HEK293 (cell line): ENCODE data around the gene NFIB.
A peak's percentile ranks its signal among the peaks of the same experiment; 100 is the strongest.

ENCODE experiments used
- CTCF ChIA-PET: fragments of 350-600 bp; formaldehyde crosslinking; extraction: SDS; loops from one replicate; lab custom pipeline; 2021; ENCODE audit warnings: antibody characterized with exemption; lab: Yijun Ruan, JAX
- POLR2A ChIA-PET: fragments of 300-600 bp; formaldehyde crosslinking; extraction: SDS; loops from one replicate; lab custom pipeline; 2020; ENCODE audit warnings: antibody characterized with exemption, inconsistent platforms; lab: Yijun Ruan, JAX
- H3K27ac ChIP-seq: fragments of 200-500 bp; sonication (Bioruptor generic); 2 replicates; pipeline ENCODE4 v1.5.1; 2014; ENCODE audit warnings: low read depth, low read length, control low read depth, inconsistent platforms; ENCODE audit errors: extremely low read depth
- H3K36me3 ChIP-seq, 2 experiments: fragments of 200-500 bp in 1 of 2; sonication (Bioruptor generic) in 1 of 2; 1 replicate in 1 of 2; 2 replicates in 1 of 2; pipeline ENCODE4 v1.5.1; 2014 to 2017; ENCODE audit warnings: inconsistent platforms in 2 of 2, low read length in 2 of 2; ENCODE audit not compliant: control insufficient read depth in 2 of 2, insufficient read depth in 1 of 2
- H3K4me1 ChIP-seq: fragments of 200-500 bp; sonication (Bioruptor generic); 2 replicates; pipeline ENCODE4 v1.5.1; 2014; ENCODE audit warnings: mild to moderate bottlenecking, low read length, inconsistent platforms; ENCODE audit not compliant: control insufficient read depth, insufficient read depth
- H3K4me3 ChIP-seq: 2 replicates; pipeline ENCODE4 v1.5.1; 2011; ENCODE audit warnings: low read depth, mild to moderate bottlenecking, control low read depth, low read length, moderate library complexity
- H3K9me3 ChIP-seq: fragments of 200-500 bp; sonication (Bioruptor generic); 2 replicates; pipeline ENCODE4 v1.5.1; 2014; ENCODE audit warnings: low read depth, low read length, inconsistent platforms; ENCODE audit not compliant: control insufficient read depth, insufficient read depth
- ATF2 ChIP-seq: fragments of 450-650 bp; formaldehyde crosslinking; IDR thresholded peaks from 2 replicates; pipeline ENCODE4 v1.5.1; 2016; ENCODE audit warnings: missing biosample characterization, missing genetic modification characterization, low read depth
- EGR2 ChIP-seq: fragments of 450-650 bp; formaldehyde crosslinking; IDR thresholded peaks from 2 replicates; pipeline ENCODE4 v1.5.1; 2016; ENCODE audit warnings: low read depth, missing biosample characterization, missing genetic modification characterization
- OSR2 ChIP-seq: fragments of 450-650 bp; formaldehyde crosslinking; IDR thresholded peaks from 2 replicates; pipeline ENCODE4 v1.5.1; 2016; ENCODE audit warnings: missing biosample characterization, missing genetic modification characterization
- OVOL3 ChIP-seq: fragments of 450-650 bp; formaldehyde crosslinking; IDR thresholded peaks from 2 replicates; pipeline ENCODE4 v1.5.1; 2016; ENCODE audit warnings: missing biosample characterization, missing genetic modification characterization
- PRDM1 ChIP-seq: fragments of 450-650 bp; formaldehyde crosslinking; IDR thresholded peaks from 2 replicates; pipeline ENCODE4; 2016; ENCODE audit warnings: missing biosample characterization, missing genetic modification characterization
- SP2 ChIP-seq: fragments of 450-650 bp; formaldehyde crosslinking; IDR thresholded peaks from 2 replicates; pipeline ENCODE4 v1.5.1; 2016; ENCODE audit warnings: missing biosample characterization, missing genetic modification characterization
- SP3 ChIP-seq: fragments of 450-650 bp; formaldehyde crosslinking; IDR thresholded peaks from 2 replicates; pipeline ENCODE4 v1.5.1; 2016; ENCODE audit warnings: missing biosample characterization, missing genetic modification characterization
- TCF7L2 ChIP-seq: IDR thresholded peaks from 2 replicates; pipeline ENCODE4 v1.6.1; 2011; ENCODE audit warnings: low read depth, mild to moderate bottlenecking, inconsistent platforms, low read length, moderate library complexity, borderline replicate concordance
- ZBTB1 ChIP-seq: fragments of 450-650 bp; formaldehyde crosslinking; IDR thresholded peaks from 2 replicates; pipeline ENCODE4 v1.5.1; 2016; ENCODE audit warnings: missing biosample characterization, missing genetic modification characterization
- ZBTB20 ChIP-seq: fragments of 450-650 bp; formaldehyde crosslinking; IDR thresholded peaks from 2 replicates; pipeline ENCODE4 v1.5.1; 2016; ENCODE audit warnings: missing biosample characterization, missing genetic modification characterization
- ZFP37 ChIP-seq: fragments of 450-650 bp; formaldehyde crosslinking; IDR thresholded peaks from 2 replicates; pipeline ENCODE4 v1.5.1; 2016; ENCODE audit warnings: missing biosample characterization, missing genetic modification characterization
- ZFP69B ChIP-seq: fragments of 450-650 bp; formaldehyde crosslinking; IDR thresholded peaks from 2 replicates; pipeline ENCODE4 v1.5.1; 2016; ENCODE audit warnings: missing biosample characterization, missing genetic modification characterization
- ZIC2 ChIP-seq: fragments of 450-650 bp; formaldehyde crosslinking; IDR thresholded peaks from 2 replicates; pipeline ENCODE4 v1.5.1; 2016; ENCODE audit warnings: missing biosample characterization, missing genetic modification characterization
- ZNF10 ChIP-seq: fragments of 450-650 bp; formaldehyde crosslinking; IDR thresholded peaks from 2 replicates; pipeline ENCODE4 v1.5.1; 2017; ENCODE audit warnings: missing biosample characterization, missing genetic modification characterization
- ZNF155 ChIP-seq: fragments of 450-650 bp; formaldehyde crosslinking; IDR thresholded peaks from 2 replicates; pipeline ENCODE4 v1.5.1; 2016; ENCODE audit warnings: missing biosample characterization, missing genetic modification characterization
- ZNF16 ChIP-seq: fragments of 450-650 bp; formaldehyde crosslinking; IDR thresholded peaks from 2 replicates; pipeline ENCODE4 v1.5.1; 2016; ENCODE audit warnings: low read depth, missing biosample characterization, missing genetic modification characterization
- ZNF175 ChIP-seq: fragments of 450-650 bp; formaldehyde crosslinking; IDR thresholded peaks from 2 replicates; pipeline ENCODE4 v1.5.1; 2016; ENCODE audit warnings: missing biosample characterization, missing genetic modification characterization
- ZNF433 ChIP-seq: fragments of 450-650 bp; formaldehyde crosslinking; IDR thresholded peaks from 2 replicates; pipeline ENCODE4 v1.5.1; 2016; ENCODE audit warnings: missing biosample characterization, missing genetic modification characterization, low read depth
- ZNF558 ChIP-seq: fragments of 450-650 bp; formaldehyde crosslinking; IDR thresholded peaks from 2 replicates; pipeline ENCODE4 v1.5.1; 2016; ENCODE audit warnings: missing biosample characterization, missing genetic modification characterization
- ZNF677 ChIP-seq: fragments of 450-650 bp; IDR thresholded peaks from 2 replicates; pipeline ENCODE4 v1.5.0; 2018; ENCODE audit warnings: missing biosample characterization, mild to moderate bottlenecking, missing genetic modification characterization, moderate library complexity
- ZNF707 ChIP-seq: fragments of 450-650 bp; formaldehyde crosslinking; IDR thresholded peaks from 2 replicates; pipeline ENCODE4 v1.5.1; 2016; ENCODE audit warnings: missing biosample characterization, missing genetic modification characterization
- ZNF76 ChIP-seq: fragments of 450-650 bp; formaldehyde crosslinking; IDR thresholded peaks from 2 replicates; pipeline ENCODE4; 2016; ENCODE audit warnings: low read depth, missing biosample characterization, missing genetic modification characterization, borderline replicate concordance
- ZSCAN4 ChIP-seq: fragments of 450-650 bp; formaldehyde crosslinking; IDR thresholded peaks from 2 replicates; pipeline ENCODE4 v1.5.1; 2017; ENCODE audit warnings: missing biosample characterization, missing genetic modification characterization
- TF ChIP-seq, protein P1 (sequence below): fragments of 450-650 bp; formaldehyde crosslinking; IDR thresholded peaks from 2 replicates; pipeline ENCODE4 v1.5.1; 2016; ENCODE audit warnings: missing biosample characterization, missing genetic modification characterization

Gene NFIB

GRCh38 chr9:14086495-14086894 is 227.4 kb downstream of the NFIB start:
- no peak overlapping the region for H3K4me3 ChIP-seq
- POLR2A ChIA-PET, result no interaction called here
- CTCF ChIA-PET, result no interaction called here
- TF ChIP-seq, protein P1, sequence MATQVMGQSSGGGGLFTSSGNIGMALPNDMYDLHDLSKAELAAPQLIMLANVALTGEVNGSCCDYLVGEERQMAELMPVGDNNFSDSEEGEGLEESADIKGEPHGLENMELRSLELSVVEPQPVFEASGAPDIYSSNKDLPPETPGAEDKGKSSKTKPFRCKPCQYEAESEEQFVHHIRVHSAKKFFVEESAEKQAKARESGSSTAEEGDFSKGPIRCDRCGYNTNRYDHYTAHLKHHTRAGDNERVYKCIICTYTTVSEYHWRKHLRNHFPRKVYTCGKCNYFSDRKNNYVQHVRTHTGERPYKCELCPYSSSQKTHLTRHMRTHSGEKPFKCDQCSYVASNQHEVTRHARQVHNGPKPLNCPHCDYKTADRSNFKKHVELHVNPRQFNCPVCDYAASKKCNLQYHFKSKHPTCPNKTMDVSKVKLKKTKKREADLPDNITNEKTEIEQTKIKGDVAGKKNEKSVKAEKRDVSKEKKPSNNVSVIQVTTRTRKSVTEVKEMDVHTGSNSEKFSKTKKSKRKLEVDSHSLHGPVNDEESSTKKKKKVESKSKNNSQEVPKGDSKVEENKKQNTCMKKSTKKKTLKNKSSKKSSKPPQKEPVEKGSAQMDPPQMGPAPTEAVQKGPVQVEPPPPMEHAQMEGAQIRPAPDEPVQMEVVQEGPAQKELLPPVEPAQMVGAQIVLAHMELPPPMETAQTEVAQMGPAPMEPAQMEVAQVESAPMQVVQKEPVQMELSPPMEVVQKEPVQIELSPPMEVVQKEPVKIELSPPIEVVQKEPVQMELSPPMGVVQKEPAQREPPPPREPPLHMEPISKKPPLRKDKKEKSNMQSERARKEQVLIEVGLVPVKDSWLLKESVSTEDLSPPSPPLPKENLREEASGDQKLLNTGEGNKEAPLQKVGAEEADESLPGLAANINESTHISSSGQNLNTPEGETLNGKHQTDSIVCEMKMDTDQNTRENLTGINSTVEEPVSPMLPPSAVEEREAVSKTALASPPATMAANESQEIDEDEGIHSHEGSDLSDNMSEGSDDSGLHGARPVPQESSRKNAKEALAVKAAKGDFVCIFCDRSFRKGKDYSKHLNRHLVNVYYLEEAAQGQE, result no peak
- TF ChIP-seq ZNF10 (tag by site-specific recombination) (no peak), ZFP69B (tag by site-specific recombination) (no peak), ATF2 (tag by site-specific recombination) (peak; percentile 59; the same call in 1 of the 2 replicates)
- H3K36me3 ChIP-seq, result no peaks in the 10 kb centered on the region
- no peak overlapping the region for H3K27ac ChIP-seq
- H3K9me3 ChIP-seq, result no peaks in the 10 kb centered on the region
- H3K4me1 ChIP-seq, result no peaks in the 10 kb centered on the region

- no peak overlapping the region for H3K4me3 ChIP-seq
- no peak overlapping the region for H3K27ac ChIP-seq
- ChIA-PET CTCF (no interaction called here), POLR2A (no interaction called here)
- H3K36me3 ChIP-seq, result no peaks in the 10 kb centered on the region
- TF ChIP-seq ZFP37 (tag by site-specific recombination) (no peak), EGR2 (tag by site-specific recombination) (no peak), ZSCAN4 (tag by site-specific recombination) (no peak), ZNF76 (no peak), ZBTB1 (tag by site-specific recombination) (no peak), OVOL3 (no peak), ZNF558 (tag by site-specific recombination) (no peak)
- H3K4me1 ChIP-seq, result no peaks in the 10 kb centered on the region
- H3K9me3 ChIP-seq, result no peaks in the 10 kb centered on the region
Observed at GRCh38 chr9:14085810-14086209, 228.1 kb downstream of the NFIB start.

GRCh38 chr9:14084867-14085266 is 229.1 kb downstream of the NFIB start:
- POLR2A ChIA-PET, result no interaction called here
- TF ChIP-seq ZNF707 (tag by site-specific recombination), result no peak
- no peak for TF ChIP-seq ZNF175 (tag by site-specific recombination)
- TF ChIP-seq SP2 (tag by site-specific recombination), result no peak
- no peak for TF ChIP-seq ZBTB20 (tag by site-specific recombination)
- TF ChIP-seq ZNF155 (tag by site-specific recombination), result no peak
- TF ChIP-seq OSR2 (tag by site-specific recombination), result no peak
- TF ChIP-seq SP3 (tag by site-specific recombination), result no peak
- no peak for TF ChIP-seq ZNF16 (tag by site-specific recombination)
- TF ChIP-seq PRDM1 (tag by site-specific recombination), result no peak
- TF ChIP-seq ZNF677, result no peak
- TF ChIP-seq TCF7L2, result no peak
- TF ChIP-seq ZNF433, result no peak
- no peak for TF ChIP-seq ZIC2 (tag by site-specific recombination)
- TF ChIP-seq, all 188 proteins: peak for 0
- no peaks in the 10 kb centered on the region for H3K4me1 ChIP-seq
- CTCF ChIA-PET, result interaction anchor here (0.6 kb wide), 1 partner anchor 155 kb away, joined by 5 read pairs; no protein-coding TSS in a partner anchor
- no peaks in the 10 kb centered on the region for H3K9me3 ChIP-seq
- no peak overlapping the region for H3K27ac ChIP-seq
- H3K36me3 ChIP-seq, result no peaks in the 10 kb centered on the region
- no peak overlapping the region for H3K4me3 ChIP-seq
